GF-D8 (cell line): Measurements from ENCODE around the gene RPL32.
"Not testable (repeated sequence)": the region's sequence is repeated elsewhere in the genome, so short reads cannot be mapped to it uniquely, and the experiment has no call there.

Experiments
- DNase-seq: peaks from one replicate; lab custom pipeline; 2025; lab: John Stamatoyannopoulos, UW

Gene RPL32

GRCh38 chr3:12868039-12869034, 27.0 kb upstream of the RPL32 start:
- DNase-seq: peak; percentile 34

GRCh38 chr3:12866836-12867235, 25.5 kb upstream of the RPL32 start:
- no peak for DNase-seq

GRCh38 chr3:12865271-12865670, 23.9 kb upstream of the RPL32 start:
- DNase-seq: no peak

- DNase-seq: no peak
These were observed 21.0 kb upstream of the RPL32 start for GRCh38 chr3:12862387-12862786.

GRCh38 chr3:12861611-12862010, 20.2 kb upstream of the RPL32 start:
- no peak for DNase-seq

GRCh38 chr3:12859840-12860239, 18.5 kb upstream of the RPL32 start:
- no peak for DNase-seq

GRCh38 chr3:12856626-12857025, 15.3 kb upstream of the RPL32 start:
- DNase-seq: no peak

- no peak for DNase-seq
These were observed 13.2 kb upstream of the RPL32 start for GRCh38 chr3:12854565-12854964.

- DNase-seq: not testable (repeated sequence)
These were observed 12.5 kb upstream of the RPL32 start for GRCh38 chr3:12853847-12854246.

GRCh38 chr3:12852201-12852600, 10.8 kb upstream of the RPL32 start:
- no peak for DNase-seq

GRCh38 chr3:12845811-12846210, 4.4 kb upstream of the RPL32 start:
- no peak for DNase-seq

- no peak for DNase-seq
These were observed 1.1 kb upstream of the RPL32 start for GRCh38 chr3:12842469-12842868.

- DNase-seq: no peak
These were observed 584 bp upstream of the RPL32 start for GRCh38 chr3:12841970-12842328.

- no peak for DNase-seq
These were observed 695 bp downstream of the RPL32 start for GRCh38 chr3:12840591-12841148.

GRCh38 chr3:12840148-12840547, 1.2 kb downstream of the RPL32 start:
- not testable (repeated sequence) for DNase-seq

GRCh38 chr3:12839156-12839946, 2.0 kb downstream of the RPL32 start:
- DNase-seq: no peak

- DNase-seq: no peak
These were observed 3.0 kb downstream of the RPL32 start for GRCh38 chr3:12838179-12838965.

- DNase-seq: no peak
These were observed 3.9 kb downstream of the RPL32 start for GRCh38 chr3:12837295-12837986.

- DNase-seq: no peak
These were observed 6.2 kb downstream of the RPL32 start for GRCh38 chr3:12835052-12835665.

- no peak for DNase-seq
These were observed 7.9 kb downstream of the RPL32 start for GRCh38 chr3:12833222-12834161.
